ENCODE measurements around the gene GADD45G. TPM values are rescaled to one million over a fixed set of nuclear protein-coding genes. Genes with fewer than 3 reads are reported as not detected.

GADD45G gene
- total and polyA plus RNA-seq, 2 donors: 3.9 to 25.5 TPM

DNA sequence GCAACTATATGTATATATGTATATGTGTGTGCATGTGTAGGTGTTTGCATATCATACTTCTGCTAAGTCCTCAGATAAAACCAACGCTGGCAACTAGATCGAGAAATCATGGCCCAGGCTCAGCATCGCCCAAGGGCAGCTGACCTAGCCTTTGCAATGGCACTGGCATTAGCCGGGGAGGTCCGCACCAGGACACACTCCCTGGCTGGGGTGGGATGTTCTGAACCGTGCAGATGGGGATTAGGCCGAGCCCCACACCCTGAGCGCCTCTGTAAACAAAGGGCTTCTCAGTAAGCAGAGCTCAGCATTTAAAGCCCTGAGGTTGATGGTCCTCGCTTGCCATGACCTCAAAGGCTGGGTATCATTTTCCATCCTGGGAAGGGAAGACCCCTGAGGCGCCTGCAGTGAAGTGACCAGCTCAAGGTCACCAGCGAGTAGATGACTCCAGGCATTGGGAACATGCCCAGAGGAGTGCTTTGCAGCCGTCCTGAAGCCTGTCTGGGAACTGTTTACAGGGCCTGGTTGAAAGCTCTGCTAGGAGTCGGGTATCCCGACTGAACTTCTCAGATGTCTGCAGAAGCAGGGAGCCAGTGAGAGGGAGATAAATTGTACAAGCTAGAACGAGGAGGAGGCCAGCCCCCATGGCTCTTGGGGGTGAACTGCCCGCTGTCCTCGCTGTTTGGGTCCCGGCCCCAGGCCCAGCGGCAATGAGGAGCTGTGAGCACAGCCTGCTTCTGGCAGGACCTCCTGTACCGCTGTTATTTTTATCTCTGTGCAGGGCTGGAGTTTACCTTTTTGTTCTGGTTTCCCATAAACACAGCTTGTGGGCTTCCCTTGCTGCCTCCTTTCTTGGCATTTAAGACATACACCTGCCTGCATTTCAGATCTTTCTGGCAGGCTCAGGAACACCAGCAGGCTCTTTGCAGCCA lies 18.4 kb downstream of the GADD45G start:
- Histone ChIP-seq H3K27ac (ENCODE audit: low read depth) (peak overlapping the region; percentile 54), H3K36me3 (ENCODE audit: insufficient read depth) (no peaks in the 10 kb centered on the region), H3K4me3 (ENCODE audit: low read depth, low read length) (no peak overlapping the region), H3K4me1 (ENCODE audit: insufficient read depth) (no peaks in the 10 kb centered on the region)
- DNase-seq (ENCODE audit: extremely low spot score): no peak
- 47% methylated on average over 20 of the region's 20 CpGs for WGBS

DNA sequence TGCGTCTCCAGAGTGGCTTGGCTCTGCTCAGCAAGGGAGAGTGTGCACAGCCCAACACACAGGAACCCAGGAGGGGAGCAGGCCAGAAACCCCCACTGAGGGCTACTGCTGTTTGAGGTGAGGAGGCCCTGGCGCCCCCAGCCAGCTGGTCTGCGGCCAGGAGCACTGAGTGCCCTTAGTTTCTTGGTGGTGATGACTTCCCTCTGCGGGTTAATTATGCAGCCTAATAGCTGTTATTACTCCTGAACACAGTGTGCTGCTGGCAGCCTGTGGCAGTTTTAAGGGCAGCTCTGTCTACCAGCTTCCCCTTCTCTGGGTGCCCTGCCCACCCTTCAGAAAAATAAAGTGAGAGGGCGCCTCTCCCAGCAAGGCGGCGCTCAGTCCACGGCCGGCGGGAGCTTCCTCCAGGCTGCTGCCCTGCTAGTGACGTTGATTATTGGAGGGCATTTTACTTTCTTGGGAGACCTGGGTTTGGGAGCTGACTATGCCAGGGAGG lies 19.2 kb downstream of the GADD45G start:
- DNase-seq (ENCODE audit: extremely low spot score): no peak
- no peaks in the 10 kb centered on the region for H3K4me1 ChIP-seq (ENCODE audit: insufficient read depth)
- 74% methylated on average over 11 of the region's 11 CpGs for WGBS
- no peak overlapping the region for H3K4me3 ChIP-seq (ENCODE audit: low read depth, low read length)
- H3K36me3 ChIP-seq (ENCODE audit: insufficient read depth): no peaks in the 10 kb centered on the region
- no peak overlapping the region for H3K27ac ChIP-seq (ENCODE audit: low read depth)

DNA sequence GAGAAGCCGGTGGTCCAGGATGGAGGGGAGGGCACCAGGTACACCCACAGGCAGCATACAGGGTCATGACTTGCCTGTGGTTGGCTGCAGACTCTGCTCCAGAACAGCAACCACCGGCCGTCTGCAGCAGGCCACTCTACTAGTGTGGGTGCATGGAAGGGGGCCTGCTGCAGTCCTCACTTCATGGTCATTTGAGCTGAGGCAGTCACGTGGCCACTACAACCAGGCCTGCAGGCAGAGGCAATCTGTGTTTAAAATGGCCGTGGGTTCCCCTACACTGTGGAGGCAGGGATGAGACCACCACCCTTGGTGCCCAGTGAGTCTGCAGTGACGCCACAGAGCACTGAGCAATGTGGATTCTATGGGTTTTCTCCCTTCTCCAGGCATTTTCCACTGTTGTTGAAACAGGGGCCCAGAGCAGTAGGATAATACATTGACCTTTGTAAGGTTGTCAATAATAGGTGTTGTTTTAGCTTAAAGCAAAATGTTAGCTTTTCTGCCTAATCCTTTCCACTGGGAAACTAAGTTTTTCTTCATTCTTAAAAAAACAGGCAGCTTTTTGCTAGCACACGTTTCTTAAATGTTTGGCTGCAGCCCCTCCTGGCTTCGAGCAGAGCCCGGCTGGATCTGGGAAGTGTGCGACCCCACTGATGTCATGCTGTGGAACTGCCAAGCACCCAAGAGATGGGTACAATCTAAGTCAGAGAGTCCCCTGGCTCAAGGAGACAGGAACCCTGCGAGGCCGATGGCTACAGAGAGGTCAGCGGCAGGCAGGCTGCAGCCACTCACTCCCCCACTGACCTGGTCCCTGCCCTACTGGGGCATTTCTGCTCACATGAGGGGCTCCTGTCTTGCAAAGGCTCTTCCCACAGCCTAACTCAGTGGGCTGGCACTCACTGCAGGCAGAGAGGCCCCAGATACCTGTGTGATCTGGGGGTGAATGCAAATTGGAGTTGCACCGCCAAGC lies 21.2 kb downstream of the GADD45G start:
- H3K4me1 ChIP-seq (ENCODE audit: insufficient read depth): no peaks in the 10 kb centered on the region
- no peak for DNase-seq (ENCODE audit: extremely low spot score)
- 90% methylated on average over 14 of the region's 14 CpGs for WGBS
- no peaks in the 10 kb centered on the region for H3K36me3 ChIP-seq (ENCODE audit: insufficient read depth)
- H3K4me3 ChIP-seq (ENCODE audit: low read depth, low read length): no peak overlapping the region
- H3K27ac ChIP-seq (ENCODE audit: low read depth): no peak overlapping the region

DNA sequence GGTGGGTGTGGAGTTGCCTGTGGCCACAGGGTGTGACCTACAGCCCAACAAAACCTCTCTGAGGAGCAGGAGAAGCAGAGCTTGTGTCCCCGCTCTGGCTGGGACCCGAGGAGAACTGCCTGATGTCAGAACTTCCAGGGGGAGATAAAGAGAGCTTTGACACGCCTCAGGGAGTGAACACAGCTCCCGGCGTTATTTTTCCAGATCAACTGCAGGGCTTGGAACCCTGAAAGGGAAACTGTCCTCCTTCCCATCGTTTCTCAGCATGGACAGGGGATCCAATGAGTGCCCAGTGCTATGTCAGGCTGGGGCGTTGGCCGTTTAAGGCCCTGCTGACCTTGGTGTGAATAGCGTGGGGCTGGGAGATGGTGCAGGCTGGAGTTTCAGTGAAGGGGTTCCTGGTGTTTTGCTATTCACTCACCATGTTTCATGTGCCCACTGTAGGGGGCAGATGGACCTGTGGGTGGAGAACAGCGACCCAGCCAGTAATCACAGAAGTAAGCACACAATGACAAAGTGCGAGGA lies 22.0 kb downstream of the GADD45G start:
- Histone ChIP-seq H3K4me1 (ENCODE audit: insufficient read depth) (no peaks in the 10 kb centered on the region), H3K4me3 (ENCODE audit: low read depth, low read length) (no peak overlapping the region), H3K36me3 (ENCODE audit: insufficient read depth) (no peaks in the 10 kb centered on the region), H3K27ac (ENCODE audit: low read depth) (no peak overlapping the region)
- no peak for DNase-seq (ENCODE audit: extremely low spot score)
- WGBS: 77% methylated on average over 11 of the region's 11 CpGs

DNA sequence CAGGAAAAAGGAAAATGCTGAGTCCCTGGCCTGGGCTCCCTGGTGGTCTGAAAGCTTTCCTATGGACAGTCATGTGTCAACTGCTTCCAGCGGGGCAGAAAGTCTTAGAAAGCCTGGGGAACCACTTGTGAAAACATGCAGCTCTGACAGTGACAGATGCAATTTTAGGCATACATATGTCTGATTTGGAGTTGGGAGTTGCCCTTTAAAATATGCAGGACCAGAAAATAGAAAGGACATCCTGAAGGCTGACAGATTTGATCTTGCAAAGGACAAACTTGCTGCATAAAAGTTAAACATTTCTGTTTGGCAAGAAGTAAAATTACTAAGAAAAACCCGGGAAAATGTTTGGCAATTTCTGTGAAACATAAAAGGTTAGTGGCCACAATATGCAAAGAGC lies 23.8 kb downstream of the GADD45G start:
- H3K4me1 ChIP-seq (ENCODE audit: insufficient read depth): no peaks in the 10 kb centered on the region
- no peak overlapping the region for H3K4me3 ChIP-seq (ENCODE audit: low read depth, low read length)
- no peaks in the 10 kb centered on the region for H3K36me3 ChIP-seq (ENCODE audit: insufficient read depth)
- H3K27ac ChIP-seq (ENCODE audit: low read depth): no peak overlapping the region
- no peak for DNase-seq (ENCODE audit: extremely low spot score)
- 76% methylated on average over 2 of the region's 2 CpGs for WGBS

DNA sequence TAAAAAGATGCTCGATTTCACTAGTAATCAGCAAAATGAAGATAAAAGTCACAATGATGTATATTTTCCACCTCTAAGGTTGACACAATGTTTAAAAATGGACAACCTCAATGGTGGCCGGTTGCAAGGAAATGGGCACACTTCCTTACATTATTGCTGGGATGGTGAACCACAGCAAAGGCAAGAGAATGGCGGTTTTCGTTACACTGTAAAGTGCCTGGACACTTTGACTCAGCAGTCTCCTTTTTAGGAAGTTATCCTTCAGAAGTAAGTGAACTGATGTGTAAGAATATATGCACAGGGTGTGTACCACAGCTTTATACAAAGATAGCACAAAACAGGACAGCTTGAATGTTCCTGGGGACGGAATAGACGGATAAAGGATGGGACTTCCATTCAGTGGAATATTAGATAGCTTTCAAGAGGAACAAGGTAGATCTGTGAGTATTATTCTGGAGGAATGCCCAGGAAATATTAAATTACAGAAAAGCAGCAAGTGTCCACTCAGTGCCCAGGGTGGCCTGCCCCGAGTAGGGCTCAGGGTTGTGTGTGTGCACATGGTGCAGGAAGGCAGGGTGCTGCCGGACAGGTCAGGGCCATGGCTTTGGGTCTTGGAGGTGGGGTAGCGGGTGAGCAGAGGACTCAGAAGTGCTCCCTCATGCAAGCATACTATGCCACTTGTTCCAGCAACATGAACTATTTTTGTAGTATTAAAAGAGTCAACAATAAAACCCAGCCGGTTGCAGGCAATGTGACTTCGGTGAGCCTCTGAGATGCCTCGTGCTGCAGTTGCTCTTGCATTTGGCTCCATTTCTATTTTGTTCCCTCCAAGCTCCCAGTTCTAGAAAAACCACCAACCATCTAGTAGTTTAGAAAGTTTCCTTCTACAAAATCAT lies 24.5 kb downstream of the GADD45G start:
- H3K36me3 ChIP-seq (ENCODE audit: insufficient read depth): no peaks in the 10 kb centered on the region
- no peak for DNase-seq (ENCODE audit: extremely low spot score)
- 93% methylated on average over 12 of the region's 12 CpGs for WGBS
- H3K4me3 ChIP-seq (ENCODE audit: low read depth, low read length): no peak overlapping the region
- H3K4me1 ChIP-seq (ENCODE audit: insufficient read depth): no peaks in the 10 kb centered on the region
- no peak overlapping the region for H3K27ac ChIP-seq (ENCODE audit: low read depth)

DNA sequence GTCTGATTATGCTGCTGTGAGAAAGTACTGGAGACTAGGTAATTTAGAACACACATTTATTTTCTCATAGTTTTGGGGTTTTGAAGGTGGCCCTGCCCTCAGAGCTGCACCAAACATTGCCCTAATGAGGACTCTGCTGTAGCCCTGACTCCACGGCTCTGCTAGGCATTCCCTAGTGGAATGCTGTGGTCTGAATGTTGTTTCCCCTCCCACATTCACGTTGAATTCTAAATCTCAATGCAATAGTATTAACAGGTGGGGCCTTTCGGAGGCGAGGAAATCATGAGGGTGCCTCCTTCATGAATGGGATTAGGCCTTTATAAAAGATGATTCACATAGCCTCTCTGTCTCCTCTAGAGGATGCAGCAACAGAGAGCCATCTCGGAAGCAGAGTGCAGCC lies 25.7 kb downstream of the GADD45G start:
- Histone ChIP-seq H3K4me1 (ENCODE audit: insufficient read depth) (no peaks in the 10 kb centered on the region), H3K36me3 (ENCODE audit: insufficient read depth) (no peaks in the 10 kb centered on the region), H3K27ac (ENCODE audit: low read depth) (no peak overlapping the region), H3K4me3 (ENCODE audit: low read depth, low read length) (no peak overlapping the region)
- DNase-seq (ENCODE audit: extremely low spot score): no peak
- WGBS: 87% methylated on average over 5 of the region's 5 CpGs

DNA sequence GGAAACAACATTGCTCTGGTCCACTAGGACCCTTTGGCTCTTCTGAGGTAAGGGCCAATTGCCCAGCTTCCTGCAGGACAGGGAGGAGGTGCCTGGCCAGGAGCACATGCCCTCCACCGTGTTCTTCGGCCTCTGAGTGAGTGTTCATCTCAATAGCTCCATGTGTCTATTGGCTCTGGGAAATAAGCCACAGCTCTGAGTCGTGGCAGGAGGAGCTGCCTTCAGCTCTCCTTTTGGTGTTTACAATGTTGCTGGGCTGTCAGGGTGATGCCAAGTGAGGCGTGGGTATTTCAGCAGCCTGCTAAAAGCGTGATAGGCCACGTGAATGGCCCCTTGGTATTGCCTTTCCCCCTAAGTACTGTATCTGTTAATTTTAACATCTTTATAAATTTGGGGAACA lies 26.6 kb downstream of the GADD45G start:
- 60% methylated on average over 6 of the region's 6 CpGs for WGBS
- H3K27ac ChIP-seq (ENCODE audit: low read depth): no peak overlapping the region
- no peak overlapping the region for H3K4me3 ChIP-seq (ENCODE audit: low read depth, low read length)
- no peaks in the 10 kb centered on the region for H3K36me3 ChIP-seq (ENCODE audit: insufficient read depth)
- no peaks in the 10 kb centered on the region for H3K4me1 ChIP-seq (ENCODE audit: insufficient read depth)
- no peak for DNase-seq (ENCODE audit: extremely low spot score)

DNA sequence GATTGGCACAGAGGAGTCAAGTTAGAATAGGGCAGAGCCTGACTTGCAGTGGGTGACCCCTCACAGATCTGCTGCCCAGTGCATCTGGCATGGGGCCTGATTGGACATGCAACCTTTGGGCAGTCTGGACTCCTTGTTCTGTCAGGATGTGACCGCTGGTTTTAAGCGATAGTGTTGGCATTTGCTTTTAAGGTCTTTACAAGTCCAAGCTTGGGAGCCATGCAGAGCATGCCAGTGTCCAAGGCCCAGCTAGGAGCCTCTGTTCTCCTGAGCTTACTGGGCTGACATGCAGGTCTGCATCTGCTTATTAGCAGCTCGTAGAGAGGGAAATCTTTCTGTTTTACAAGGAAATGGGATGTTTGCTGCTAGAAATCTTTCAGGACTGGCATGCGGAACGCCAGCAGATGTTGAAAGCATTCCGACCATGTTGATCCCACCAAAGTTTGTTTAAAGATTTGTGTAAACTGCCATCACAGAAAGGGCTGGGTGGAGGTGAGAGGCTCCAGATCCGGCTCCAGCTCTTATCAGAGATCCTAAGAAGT lies 27.5 kb downstream of the GADD45G start:
- no peaks in the 10 kb centered on the region for H3K36me3 ChIP-seq (ENCODE audit: insufficient read depth)
- H3K27ac ChIP-seq (ENCODE audit: low read depth): no peak overlapping the region
- 40% methylated on average over 7 of the region's 7 CpGs for WGBS
- H3K4me3 ChIP-seq (ENCODE audit: low read depth, low read length): no peak overlapping the region
- DNase-seq (ENCODE audit: extremely low spot score): no peak
- no peaks in the 10 kb centered on the region for H3K4me1 ChIP-seq (ENCODE audit: insufficient read depth)

DNA sequence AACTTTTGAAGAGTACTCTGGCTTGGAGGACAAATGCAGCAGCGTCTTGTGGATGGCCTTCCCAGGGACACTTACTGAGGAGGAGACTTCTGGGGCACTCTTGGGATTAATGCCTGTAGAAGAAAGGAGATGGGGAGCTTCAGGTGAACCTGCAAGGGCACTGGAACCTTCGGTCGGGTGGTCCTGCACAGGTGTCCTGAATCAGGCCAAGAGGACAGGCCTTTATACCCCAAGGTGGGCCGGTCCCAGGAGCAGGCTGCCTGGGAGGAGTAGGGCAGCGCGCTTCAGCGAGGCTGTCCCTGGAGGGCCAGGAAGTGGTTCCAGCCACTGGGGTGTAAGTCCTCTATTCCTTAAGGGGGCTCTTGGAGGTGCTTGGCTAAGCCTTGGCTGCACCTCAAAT lies 27.9 kb downstream of the GADD45G start:
- no peak for DNase-seq (ENCODE audit: extremely low spot score)
- Histone ChIP-seq H3K4me3 (ENCODE audit: low read depth, low read length) (no peak overlapping the region), H3K36me3 (ENCODE audit: insufficient read depth) (no peaks in the 10 kb centered on the region), H3K27ac (ENCODE audit: low read depth) (no peak overlapping the region), H3K4me1 (ENCODE audit: insufficient read depth) (no peaks in the 10 kb centered on the region)
- WGBS: 78% methylated on average over 7 of the region's 7 CpGs

DNA sequence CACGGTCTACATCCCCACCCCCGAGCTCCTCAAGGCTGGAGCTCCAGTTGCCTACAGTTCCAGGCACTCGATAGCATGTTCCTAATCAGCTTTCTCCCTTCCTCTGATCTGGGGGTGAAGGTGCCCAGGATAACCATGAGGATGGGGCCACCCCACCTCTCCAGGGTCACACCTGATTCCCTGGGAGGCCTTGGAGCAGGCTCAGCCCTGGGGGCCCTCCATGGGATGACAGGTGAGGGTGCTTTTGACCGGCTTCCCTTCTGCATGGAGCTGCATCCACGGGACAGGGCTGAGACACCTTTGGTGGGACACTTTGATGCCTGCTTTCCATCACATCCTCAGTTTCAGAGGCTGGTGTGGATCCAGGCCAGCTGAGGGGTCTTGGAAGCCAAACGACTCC lies 28.6 kb downstream of the GADD45G start:
- H3K36me3 ChIP-seq (ENCODE audit: insufficient read depth): no peaks in the 10 kb centered on the region
- no peak overlapping the region for H3K27ac ChIP-seq (ENCODE audit: low read depth)
- WGBS: 92% methylated on average over 6 of the region's 6 CpGs
- H3K4me3 ChIP-seq (ENCODE audit: low read depth, low read length): no peak overlapping the region
- DNase-seq (ENCODE audit: extremely low spot score): no peak
- H3K4me1 ChIP-seq (ENCODE audit: insufficient read depth): no peaks in the 10 kb centered on the region

DNA sequence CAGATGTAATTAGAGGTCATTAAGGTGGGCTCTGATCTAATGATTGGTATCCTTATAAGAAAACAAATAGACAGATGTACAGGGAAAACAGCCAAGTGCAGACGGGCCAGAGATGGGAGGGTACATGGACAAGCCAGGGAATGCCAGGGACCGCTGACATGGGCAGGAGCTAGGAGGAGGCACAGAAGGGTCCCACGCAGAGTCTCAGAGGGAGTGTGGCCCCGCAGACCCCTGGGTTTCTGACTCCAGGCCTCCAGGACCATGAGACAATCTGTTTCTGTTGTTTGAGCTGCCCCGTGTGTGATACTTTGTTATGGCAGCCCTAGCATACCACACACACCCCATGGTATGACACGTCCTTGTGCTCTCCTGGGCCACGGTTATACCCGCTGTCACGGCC lies 29.1 kb downstream of the GADD45G start:
- H3K27ac ChIP-seq (ENCODE audit: low read depth): no peak overlapping the region
- H3K36me3 ChIP-seq (ENCODE audit: insufficient read depth): no peaks in the 10 kb centered on the region
- H3K4me1 ChIP-seq (ENCODE audit: insufficient read depth): no peaks in the 10 kb centered on the region
- DNase-seq (ENCODE audit: extremely low spot score): no peak
- WGBS: 89% methylated on average over 9 of the region's 9 CpGs
- H3K4me3 ChIP-seq (ENCODE audit: low read depth, low read length): no peak overlapping the region

Measured in urinary bladder (tissue), 4 donors.